A172 (cell line): Measurements from ENCODE around the gene LPAR5. TPM values are rescaled to one million over a fixed set of nuclear protein-coding genes. Genes with fewer than 3 reads are reported as not detected.

Source experiments
- DNase-seq: peaks from one replicate; pipeline ENCODE4 v3.0.0-alpha.2; 2015; ENCODE audit warnings: low spot score
- total RNA-seq: library from RNA; depleted of rRNA; stranded (reverse); fragments of >200 nt; shearing (Covaris generic); gene quantifications from 2 replicates; pipeline ENCODE4 v1.2.3, GENCODE V29; 2014

LPAR5 gene
- total RNA-seq, 1 experiment from 2014 or later: 2.5 TPM

GRCh38 chr12:6639151-6639801 lies 3.5 kb upstream of the LPAR5 start:
- no peak for DNase-seq

DNA sequence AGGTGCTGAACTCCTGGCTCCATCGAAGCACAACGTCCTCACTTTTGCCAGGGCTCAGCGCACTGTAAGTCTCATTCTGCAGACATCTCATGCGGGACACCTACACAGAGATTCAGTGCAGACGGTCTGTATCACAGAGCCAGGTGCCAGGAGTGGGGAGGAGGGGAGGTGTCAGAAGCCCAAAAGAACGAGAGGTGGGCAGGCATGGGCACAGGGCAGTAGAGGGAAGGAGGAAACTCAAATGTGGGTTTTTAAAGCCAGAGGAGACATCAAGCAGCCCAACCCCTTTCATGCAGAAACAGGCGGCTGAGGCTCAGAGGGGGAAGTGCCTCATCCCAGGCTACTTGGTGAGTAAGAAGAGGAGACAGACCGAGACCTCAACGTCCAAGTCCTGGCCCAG lies 2.5 kb upstream of the LPAR5 start:
- no peak for DNase-seq

DNA sequence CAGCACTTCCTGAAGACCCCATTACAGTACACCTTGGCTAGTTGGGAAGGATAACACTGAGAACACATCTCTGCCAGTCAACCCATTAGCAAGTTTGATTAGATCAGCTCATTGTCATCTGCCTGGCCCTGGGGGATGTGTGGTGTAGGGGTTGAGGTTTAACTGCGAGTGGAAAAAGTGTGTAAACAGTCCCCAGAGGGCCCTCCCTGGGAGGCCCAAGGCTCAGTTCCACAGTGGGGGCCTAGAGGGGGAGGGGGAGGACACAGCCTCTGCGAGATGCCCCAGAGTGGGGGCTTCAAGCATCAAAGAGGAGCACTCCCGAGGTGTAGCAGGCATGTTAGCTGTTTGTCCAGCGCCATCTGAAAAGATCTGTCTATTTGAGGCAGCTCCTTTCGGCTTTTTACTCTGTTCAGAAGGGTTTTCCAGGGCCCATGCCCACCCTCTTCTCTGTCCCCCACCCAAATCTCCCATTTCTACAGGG lies 344 bp downstream of the LPAR5 start:
- DNase-seq: no peak

GRCh38 chr12:6632026-6632983 lies 3.5 kb downstream of the LPAR5 start:
- no peak for DNase-seq

GRCh38 chr12:6631549-6631961 lies 4.2 kb downstream of the LPAR5 start:
- no peak for DNase-seq

DNA sequence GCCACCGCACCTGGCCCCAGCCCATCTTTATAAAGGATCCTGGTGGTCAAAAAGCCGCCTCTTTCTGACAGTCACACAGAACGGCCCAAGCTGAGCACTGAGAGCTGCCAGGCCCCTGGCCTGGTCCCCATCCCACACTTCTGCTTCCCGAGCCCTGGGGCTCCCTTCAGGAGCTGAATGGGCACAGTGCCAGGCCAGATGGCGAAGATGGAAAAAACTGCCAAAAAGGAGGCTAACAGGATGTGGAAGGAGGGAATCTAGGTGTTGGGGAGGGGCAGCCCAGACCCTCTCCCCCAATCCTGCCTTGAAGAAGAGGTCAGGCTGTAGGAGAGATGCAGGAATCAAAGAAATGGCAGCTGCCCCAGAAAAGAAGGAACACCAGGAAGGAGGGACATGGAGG lies 5.0 kb downstream of the LPAR5 start:
- no peak for DNase-seq

DNA sequence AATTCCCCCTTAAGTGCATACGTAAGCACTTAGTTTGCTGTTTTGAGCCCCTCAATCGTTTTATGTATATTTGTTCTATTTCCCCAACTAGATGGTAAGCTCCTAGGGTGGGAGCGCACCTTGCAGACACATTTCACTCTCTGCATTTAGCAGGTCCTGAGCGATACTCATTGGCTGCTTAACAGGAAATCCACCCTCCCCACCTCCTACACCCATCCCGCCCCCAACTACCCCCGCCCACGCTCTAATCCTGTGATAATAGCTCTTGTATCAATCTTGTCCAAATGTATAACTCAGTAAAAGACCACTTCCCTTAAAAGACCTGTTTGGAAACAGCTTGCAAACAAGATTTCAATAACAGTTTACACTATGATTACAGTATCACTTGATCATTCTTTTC lies 8.1 kb downstream of the LPAR5 start:
- DNase-seq: no peak

- DNase-seq: no peak
These were observed 9.0 kb downstream of the LPAR5 start for GRCh38 chr12:6626654-6627283.

- DNase-seq: no peak
These were observed 14.9 kb downstream of the LPAR5 start for GRCh38 chr12:6620885-6621274.

DNA sequence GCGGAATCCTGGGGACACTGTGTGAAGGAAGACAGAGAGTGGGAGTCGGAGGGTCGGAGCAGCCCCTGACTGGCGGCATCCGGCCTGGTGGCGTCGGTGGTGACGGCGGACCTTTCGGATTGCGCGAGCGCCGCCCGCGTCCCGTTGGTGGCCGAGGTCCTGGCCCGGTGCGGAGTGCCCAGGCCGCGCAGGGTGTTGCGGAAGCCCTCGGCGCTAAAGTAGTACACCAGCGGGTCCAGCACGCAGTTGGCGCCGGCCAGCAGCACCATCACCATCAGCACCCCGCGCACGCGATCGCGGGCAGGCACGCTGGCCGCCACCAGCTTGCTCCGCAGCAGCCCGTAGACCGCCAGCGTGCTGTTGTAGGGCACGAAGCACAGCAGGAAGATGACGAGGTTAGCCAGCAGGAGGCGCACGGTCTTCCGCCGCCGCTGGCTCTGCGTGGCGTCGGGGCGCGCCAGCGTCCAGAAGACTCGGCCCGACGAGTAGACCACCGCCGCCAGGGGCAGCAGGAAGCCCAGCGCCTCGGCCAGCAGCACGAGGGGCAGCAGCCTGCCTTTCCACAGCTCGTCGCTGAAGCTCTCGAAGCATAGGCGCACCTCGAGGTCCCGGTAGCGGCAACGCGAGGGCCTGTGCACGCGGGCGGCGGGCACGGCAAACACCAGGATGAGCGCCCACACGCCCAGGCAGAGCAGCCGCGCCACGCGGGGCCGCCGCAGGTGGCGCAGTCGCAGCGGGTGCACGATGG lies 15.4 kb downstream of the LPAR5 start:
- DNase-seq: no peak

DNA sequence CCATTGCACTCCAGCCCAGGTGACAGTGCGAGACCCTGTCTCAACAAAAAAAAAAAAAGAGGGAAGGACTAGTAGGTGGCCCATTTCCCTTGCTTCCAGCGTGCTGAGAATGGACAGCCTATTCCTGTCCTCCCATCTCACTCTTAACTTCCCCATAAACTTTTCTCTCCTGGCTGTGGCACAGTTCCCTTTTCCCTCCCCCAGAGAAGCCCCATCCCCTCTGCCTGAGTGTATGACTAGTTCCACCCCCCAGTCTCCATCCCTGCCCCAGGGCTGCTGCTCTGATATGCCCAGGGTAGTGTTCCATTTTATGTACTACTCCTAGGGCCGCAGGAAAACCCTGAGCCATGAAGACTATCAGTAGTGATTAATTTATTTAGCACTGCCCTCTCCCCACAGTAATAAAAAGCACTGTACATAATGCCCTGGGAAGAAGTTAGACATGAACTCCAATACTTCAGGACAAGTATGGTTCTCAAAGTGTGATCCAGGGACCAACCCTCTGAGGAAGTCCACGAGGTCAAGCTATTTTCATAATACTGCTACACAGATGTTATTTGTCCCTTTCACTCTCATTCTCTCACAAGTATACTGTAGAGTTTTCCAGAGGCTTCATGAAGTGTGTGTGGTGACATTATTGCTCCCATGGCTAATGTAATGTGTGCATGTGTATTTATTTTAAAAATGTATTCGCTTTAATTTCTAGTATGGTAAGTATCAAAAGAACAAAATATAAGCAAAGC lies 17.1 kb downstream of the LPAR5 start:
- DNase-seq: no peak

- no peak for DNase-seq
These were observed 20.0 kb downstream of the LPAR5 start for GRCh38 chr12:6615802-6616201.

DNA sequence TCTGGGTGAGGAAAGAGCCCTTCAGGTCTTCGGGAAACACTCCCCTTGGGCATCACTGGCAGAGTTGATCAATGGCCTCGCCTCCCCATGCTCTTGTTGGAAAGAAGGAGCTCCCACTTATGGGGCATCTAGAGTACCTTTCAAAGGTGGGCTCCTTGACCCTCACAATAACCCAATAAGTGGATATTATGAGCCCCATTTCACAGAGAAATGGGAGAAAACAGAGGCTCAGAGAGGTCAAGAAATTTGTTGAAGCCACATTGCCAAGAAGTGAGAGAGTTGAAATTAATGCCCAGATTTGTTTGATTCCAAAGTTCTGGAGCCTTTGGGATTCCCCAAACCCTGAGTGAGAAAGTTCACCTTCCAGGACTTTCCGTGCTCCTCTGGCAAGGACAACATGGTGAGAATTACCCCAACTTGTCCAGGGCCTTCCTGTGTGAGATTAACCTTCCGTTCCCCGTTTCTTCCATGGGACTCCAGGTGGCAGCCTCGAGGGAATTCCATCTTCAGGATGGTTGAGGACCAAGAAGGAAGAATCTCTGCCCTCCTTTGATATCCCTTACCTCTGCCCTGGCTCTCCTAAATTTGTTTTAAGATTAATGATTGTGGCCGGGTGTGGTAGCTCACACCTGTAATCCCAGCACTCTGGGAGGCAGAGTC lies 21.1 kb downstream of the LPAR5 start:
- DNase-seq: no peak

DNA sequence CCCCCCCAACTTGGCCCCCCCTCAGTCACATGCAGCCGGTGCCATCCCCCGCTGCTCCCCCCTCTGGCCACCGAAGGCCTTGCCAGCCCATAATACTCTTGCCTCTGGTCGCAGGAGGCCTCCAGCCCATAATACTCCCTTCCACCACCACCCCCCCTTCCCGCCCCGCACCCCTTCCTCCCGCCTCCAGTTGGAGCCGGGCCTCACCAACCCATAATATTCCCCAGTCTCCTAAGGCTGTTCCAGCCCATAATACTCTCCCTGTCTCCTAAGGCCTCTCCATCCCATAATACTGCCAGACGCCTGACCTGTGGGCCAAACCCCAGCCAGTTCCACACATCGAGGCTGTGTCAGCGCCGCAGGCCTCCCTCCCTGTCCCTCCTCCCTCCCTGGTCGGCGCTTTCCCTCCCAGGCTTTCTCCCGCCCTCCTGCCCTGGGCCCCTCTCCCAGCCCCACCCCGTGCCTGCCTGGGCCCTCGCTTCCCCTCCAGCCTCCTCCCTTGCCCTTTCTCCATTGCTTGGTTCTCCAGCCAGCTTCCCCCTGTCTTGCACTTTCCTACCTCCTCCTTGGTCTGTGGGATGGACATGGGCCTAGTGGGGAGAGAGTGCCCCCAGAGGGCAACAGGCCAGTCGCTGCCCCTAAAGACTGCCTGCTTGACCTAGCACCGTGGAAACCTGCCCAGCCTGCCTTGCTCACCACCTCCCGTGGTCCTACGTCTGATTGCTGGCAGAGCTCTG lies 21.8 kb downstream of the LPAR5 start:
- DNase-seq: peak; percentile 92

DNA sequence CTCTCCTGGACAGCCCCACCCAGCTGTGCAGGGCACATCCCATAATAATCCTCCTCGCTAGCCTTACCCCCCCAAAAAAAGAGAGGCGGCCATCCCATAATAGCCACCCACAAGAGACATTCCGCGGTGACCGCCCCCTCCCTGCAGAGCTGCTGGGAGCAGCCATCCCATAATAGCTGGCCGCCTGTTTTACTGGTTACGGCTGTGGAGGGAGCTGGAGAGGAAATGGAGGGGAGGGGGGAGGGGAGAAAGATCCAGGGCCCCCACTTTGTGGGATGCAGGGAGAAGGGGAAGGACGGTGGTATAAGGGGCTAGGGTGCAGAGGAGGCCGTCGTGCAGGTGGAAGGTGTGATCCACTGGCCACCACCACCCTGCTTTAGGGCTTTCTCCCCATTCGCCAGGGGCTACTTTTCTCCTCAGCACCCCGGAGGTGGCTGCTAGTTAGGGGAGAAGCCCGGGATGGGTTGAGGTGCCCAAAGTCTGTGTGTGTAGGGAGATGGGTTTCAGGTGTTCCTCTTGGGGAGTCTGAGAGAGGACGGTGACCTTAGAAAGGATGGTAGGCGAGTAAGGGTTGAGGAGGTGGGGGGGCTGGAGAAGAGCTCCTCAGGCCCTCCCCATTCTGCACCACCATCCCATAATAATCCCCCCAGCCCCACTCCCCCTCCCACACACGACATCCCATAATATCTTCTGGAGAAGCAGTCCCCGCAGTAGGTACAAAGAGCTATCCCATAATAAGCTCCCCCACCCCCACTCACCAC lies 22.6 kb downstream of the LPAR5 start:
- DNase-seq: peak; percentile 86

DNA sequence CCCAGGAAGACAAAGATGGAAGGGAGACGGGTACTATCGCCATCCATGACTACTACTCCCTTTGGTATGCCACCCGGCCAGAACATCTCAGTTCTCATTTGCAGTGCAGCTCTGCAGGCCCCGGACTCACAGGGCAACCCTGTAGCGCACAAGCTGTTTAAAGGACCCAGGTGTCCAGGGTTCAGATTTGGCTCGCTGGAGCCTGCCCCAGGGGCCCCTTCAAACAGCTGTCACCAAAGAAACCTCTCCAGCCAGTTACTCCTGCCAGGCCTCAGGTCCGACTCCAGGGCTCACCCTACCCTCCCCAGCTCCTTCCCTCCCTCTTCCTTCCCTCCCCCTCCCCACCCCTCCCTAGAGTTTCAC lies 23.1 kb downstream of the LPAR5 start:
- DNase-seq: no peak

DNA sequence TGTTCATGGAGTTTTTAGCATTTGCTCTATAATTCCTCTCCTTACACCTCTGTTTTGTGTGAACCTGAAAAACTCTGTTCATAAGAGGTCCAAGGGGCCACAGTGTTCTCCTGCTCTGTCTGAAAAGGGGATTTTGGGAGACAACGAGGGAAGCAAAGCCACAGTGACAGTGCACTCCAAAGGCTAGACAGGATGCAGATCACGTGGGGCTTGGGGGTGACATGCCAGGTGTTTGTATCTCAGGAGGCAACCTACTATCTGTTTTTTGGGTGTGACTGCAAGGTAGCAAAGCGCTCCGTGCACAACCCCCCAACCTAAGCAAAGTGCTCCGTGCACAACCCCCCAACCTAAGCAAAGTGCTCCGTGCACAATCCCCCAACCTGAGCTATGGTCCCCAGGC lies 23.5 kb downstream of the LPAR5 start:
- no peak for DNase-seq

- DNase-seq: no peak
These were observed 27.0 kb downstream of the LPAR5 start for GRCh38 chr12:6608592-6609281.
